ENCODE data around the gene FKBP5.

DNA sequence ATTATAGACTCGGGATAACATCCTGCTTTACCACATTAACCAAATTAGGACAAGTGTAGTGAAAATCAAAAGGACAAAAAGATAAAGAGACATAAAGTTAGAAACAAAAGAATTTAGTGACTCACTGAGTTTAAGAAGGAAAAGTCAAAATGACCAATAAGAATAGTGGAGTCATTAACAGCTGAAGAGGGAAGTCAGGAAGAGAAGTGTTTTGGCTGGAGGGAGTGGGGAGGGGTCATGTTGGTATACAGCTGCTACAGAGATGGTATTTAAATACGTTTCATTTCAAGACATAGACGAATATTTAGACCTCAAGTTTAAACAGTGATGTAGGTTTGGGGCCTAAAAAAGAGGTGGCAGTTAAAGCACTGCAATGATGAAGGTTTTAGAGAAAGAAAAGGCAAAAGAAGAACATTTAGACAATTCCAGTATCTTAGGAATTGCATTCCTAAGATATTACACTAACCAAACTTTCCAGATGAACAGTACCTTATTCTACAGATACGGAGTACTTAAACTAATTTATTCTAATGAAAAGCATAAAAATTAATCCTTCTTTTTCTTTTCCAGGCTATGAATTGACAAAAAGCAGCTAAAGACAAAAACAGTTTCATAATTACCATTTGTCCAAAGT lies 10.6 kb downstream of the FKBP5 start:
- TF ChIP-seq, protein P1, sequence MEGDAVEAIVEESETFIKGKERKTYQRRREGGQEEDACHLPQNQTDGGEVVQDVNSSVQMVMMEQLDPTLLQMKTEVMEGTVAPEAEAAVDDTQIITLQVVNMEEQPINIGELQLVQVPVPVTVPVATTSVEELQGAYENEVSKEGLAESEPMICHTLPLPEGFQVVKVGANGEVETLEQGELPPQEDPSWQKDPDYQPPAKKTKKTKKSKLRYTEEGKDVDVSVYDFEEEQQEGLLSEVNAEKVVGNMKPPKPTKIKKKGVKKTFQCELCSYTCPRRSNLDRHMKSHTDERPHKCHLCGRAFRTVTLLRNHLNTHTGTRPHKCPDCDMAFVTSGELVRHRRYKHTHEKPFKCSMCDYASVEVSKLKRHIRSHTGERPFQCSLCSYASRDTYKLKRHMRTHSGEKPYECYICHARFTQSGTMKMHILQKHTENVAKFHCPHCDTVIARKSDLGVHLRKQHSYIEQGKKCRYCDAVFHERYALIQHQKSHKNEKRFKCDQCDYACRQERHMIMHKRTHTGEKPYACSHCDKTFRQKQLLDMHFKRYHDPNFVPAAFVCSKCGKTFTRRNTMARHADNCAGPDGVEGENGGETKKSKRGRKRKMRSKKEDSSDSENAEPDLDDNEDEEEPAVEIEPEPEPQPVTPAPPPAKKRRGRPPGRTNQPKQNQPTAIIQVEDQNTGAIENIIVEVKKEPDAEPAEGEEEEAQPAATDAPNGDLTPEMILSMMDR (IDR thresholded peaks at IDR 0.05) = no peak
- TF ChIP-seq POLR2A (IDR thresholded peaks at IDR 0.05) = no peak

Data from ovary (tissue), 3 donors.